CD4-positive, alpha-beta memory T cell (primary cell): ENCODE measurements around the gene RASSF5. TPM values are rescaled to one million over a fixed set of nuclear protein-coding genes. Genes with fewer than 3 reads are reported as not detected.

Source experiments
- CTCF ChIA-PET: fragments of 350-600 bp; sonication (Branson Sonifier 250); formaldehyde crosslinking; loops from one replicate; lab custom pipeline; 2021; ENCODE audit warnings: inconsistent platforms; ENCODE audit not compliant: partially characterized antibody; lab: Charles Lee
- POLR2A ChIA-PET: fragments of 350-600 bp; sonication (Branson Sonifier 250); formaldehyde crosslinking; loops from one replicate; lab custom pipeline; 2021; ENCODE audit not compliant: partially characterized antibody; lab: Charles Lee
- DNase-seq, 5 donors: peaks; one replicate each; pipeline versions ENCODE4 v3.0.0 to v3.0.0-alpha.2; 2020 to 2022; ENCODE audit warnings: mixed read lengths in 1 of 5
- H3K27ac ChIP-seq: one replicate; pipeline ENCODE4 v1.7.0; 2013; ENCODE audit warnings: low read depth, low read length
- H3K27me3 ChIP-seq: 2 replicates; pipeline ENCODE4 v1.7.0; 2013; ENCODE audit warnings: mild to moderate bottlenecking, low read length, moderate library complexity; ENCODE audit not compliant: insufficient read depth
- H3K36me3 ChIP-seq: 2 replicates; pipeline ENCODE4 v1.7.0; 2013; ENCODE audit warnings: mild to moderate bottlenecking, low read length, moderate library complexity; ENCODE audit not compliant: insufficient read depth
- H3K4me1 ChIP-seq: 2 replicates; pipeline ENCODE4 v1.7.0; 2013; ENCODE audit warnings: mild to moderate bottlenecking, low read length, moderate library complexity; ENCODE audit not compliant: insufficient read depth
- H3K4me3 ChIP-seq, 2 donors: one replicate each; pipeline ENCODE4 v1.7.0; 2013; ENCODE audit warnings: low read length in 2 of 2, mild to moderate bottlenecking in 1 of 2
- H3K9me3 ChIP-seq, 2 donors: one replicate each; pipeline ENCODE4 v1.7.0; 2013; ENCODE audit warnings: low read length in 2 of 2, control low read depth in 1 of 2; ENCODE audit not compliant: control insufficient read depth in 1 of 2
- H3K27ac Mint-ChIP-seq, 7 donors: one replicate each; pipeline ENCODE4 v1.8.0; 2020 to 2021; ENCODE audit warnings: mixed read lengths in 7 of 7, mild to moderate bottlenecking in 6 of 7, inconsistent platforms in 3 of 7, moderate library complexity in 3 of 7
- H3K27me3 Mint-ChIP-seq, 2 donors: one replicate each; pipeline ENCODE4 v1.8.0; 2020 to 2021; ENCODE audit warnings: mixed read lengths in 2 of 2
- H3K36me3 Mint-ChIP-seq, 2 donors: one replicate each; pipeline ENCODE4 v1.8.0; 2020 to 2021; ENCODE audit warnings: mixed read lengths in 2 of 2, inconsistent platforms in 1 of 2, mild to moderate bottlenecking in 1 of 2
- H3K4me1 Mint-ChIP-seq, 4 donors: one replicate each; pipeline ENCODE4 v1.8.0; 2020 to 2021; ENCODE audit warnings: mixed read lengths in 4 of 4, mild to moderate bottlenecking in 1 of 4
- H3K4me3 Mint-ChIP-seq, 8 donors: one replicate each; pipeline ENCODE4 v1.8.0; 2020 to 2021; ENCODE audit warnings: mixed read lengths in 8 of 8, mild to moderate bottlenecking in 7 of 8, moderate library complexity in 6 of 8, inconsistent platforms in 3 of 8
- H3K9me3 Mint-ChIP-seq, 8 donors: one replicate each; pipeline ENCODE4 v1.8.0; 2020 to 2021; ENCODE audit warnings: mixed read lengths in 8 of 8, mild to moderate bottlenecking in 5 of 8, inconsistent platforms in 3 of 8, moderate library complexity in 1 of 8
- intact Hi-C: fragments of 100-400 bp; cut with micrococcal nuclease; formaldehyde crosslinking; loops from one replicate; pipeline ENCODE4 v1.15.1; 2023
- polyA plus RNA-seq, 2 donors: library from polyadenylated mRNA; unstranded; fragments of 300-500 nt; fragmentation: Illumina TruSeq; gene quantifications; one replicate each; pipeline ENCODE4 v1.2.3, GENCODE V29; 2021
- total RNA-seq, 2 experiments: library from RNA; stranded (reverse); gene quantifications; one replicate each; pipeline ENCODE4 v1.2.3, GENCODE V29; 2021

RASSF5 gene
- total and polyA plus RNA-seq, 4 experiments from 2014 or later = 186 to 298 (median 220) TPM

DNA sequence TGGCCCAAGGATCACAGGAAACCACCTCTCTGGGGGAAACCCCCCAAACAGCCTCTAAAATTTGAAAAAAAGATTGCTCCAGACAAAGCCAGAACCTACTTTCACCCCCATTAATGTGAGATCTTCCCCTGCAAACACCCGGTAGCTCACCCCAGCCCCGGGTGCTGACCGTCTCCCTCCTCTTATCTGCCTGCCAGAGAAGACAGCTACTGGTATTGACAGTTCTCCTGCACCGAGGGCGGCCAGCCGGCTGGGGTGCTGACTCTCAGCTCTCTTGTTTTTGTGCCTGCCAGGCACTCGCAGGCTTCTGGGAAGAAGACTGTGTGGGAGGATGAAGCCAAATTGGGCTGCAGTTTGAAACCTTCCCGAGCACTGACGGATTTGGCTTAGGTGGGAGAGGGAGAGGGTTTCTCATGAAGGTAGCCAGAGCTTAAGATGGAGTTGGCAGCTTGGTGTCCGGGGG, 48.2 kb downstream of the RASSF5 start:
- CTCF ChIA-PET = interaction anchor here (0.7 to 14.9 kb wide), 13 partner anchors 10 to 110 kb away, joined by 3 to 226 read pairs (median 6); partner anchors contain the start of genes DYRK3, EIF2D and IKBKE
- peak; percentile 27 to 73 (median 39) for DNase-seq
- Mint-ChIP-seq H3K27me3 (no peaks in the 10 kb centered on the region), H3K4me1 (peaks cover 46 to 88% (median 60%) of the 10 kb centered on the region in 4 donors), H3K27ac (peak overlapping the region; percentile 93 to 97 (median 94)), H3K9me3 (no peaks in the 10 kb centered on the region), H3K36me3 (peaks cover 16 to 32% of the 10 kb centered on the region in 2 donors), H3K4me3 (peak overlapping the region; percentile 85 to 98 (median 92))
- H3K27me3 ChIP-seq = no peaks in the 10 kb centered on the region
- H3K36me3 ChIP-seq = peaks cover 5% of the 10 kb centered on the region
- intact Hi-C loops = loop anchor here (10.0 kb wide), 1 partner anchor 1431 kb away; the partner anchor contains the start of gene RBBP5
- peak overlapping the region; percentile 77 for H3K27ac ChIP-seq
- POLR2A ChIA-PET = interaction anchor here (1.3 to 21.6 kb wide), 9 partner anchors 9 to 766 kb away, joined by 3 to 786 read pairs (median 15); partner anchors contain the start of genes CD55, EIF2D, FCMR and IKBKE
- peaks cover 73% of the 10 kb centered on the region for H3K4me1 ChIP-seq
- peak overlapping the region; percentile 53 to 96 for H3K4me3 ChIP-seq
- H3K9me3 ChIP-seq = no peaks in the 10 kb centered on the region

- Mint-ChIP-seq H3K27me3 (no peaks in the 10 kb centered on the region), H3K27ac (peak overlapping the region; percentile 93 to 97 (median 94)), H3K36me3 (peaks cover 16 to 37% of the 10 kb centered on the region in 2 donors), H3K4me1 (peaks cover 50 to 91% (median 65%) of the 10 kb centered on the region in 4 donors), H3K9me3 (no peaks in the 10 kb centered on the region), H3K4me3 (peak overlapping the region; percentile 85 to 98 (median 92))
- no peaks in the 10 kb centered on the region for H3K27me3 ChIP-seq
- H3K4me1 ChIP-seq = peaks cover 76% of the 10 kb centered on the region
- H3K4me3 ChIP-seq = peak overlapping the region; percentile 53 to 96
- peaks cover 12% of the 10 kb centered on the region for H3K36me3 ChIP-seq
- H3K27ac ChIP-seq = peak overlapping the region; percentile 77
- intact Hi-C loops = loop anchor here (1.0 to 10.0 kb wide), 5 partner anchors 11 to 1431 kb away; partner anchors contain the start of genes DYRK3, EIF2D and RBBP5
- ChIA-PET POLR2A (interaction anchor here (1.1 to 21.6 kb wide), 11 partner anchors 9 to 765 kb away, joined by 3 to 786 read pairs (median 10); partner anchors contain the start of genes CD55, EIF2D, FCMR and IKBKE), CTCF (interaction anchor here (1.1 to 14.9 kb wide), 10 partner anchors 10 to 86 kb away, joined by 3 to 226 read pairs (median 7); partner anchors contain the start of genes EIF2D and IKBKE)
- H3K9me3 ChIP-seq = no peaks in the 10 kb centered on the region
- DNase-seq = peak in 1 of 5 donors; percentile 61
These were observed 48.9 kb downstream of the RASSF5 start for GRCh38 chr1:206556047-206556749.

GRCh38 chr1:206556750-206557635, 49.7 kb downstream of the RASSF5 start:
- POLR2A ChIA-PET = interaction anchor here (1.1 to 21.6 kb wide), 10 partner anchors 9 to 764 kb away, joined by 3 to 786 read pairs (median 12); partner anchors contain the start of genes CD55, EIF2D, FCMR and IKBKE
- H3K27ac Mint-ChIP-seq = peak overlapping the region; percentile 93 to 98 (median 96)
- intact Hi-C loops = loop anchor here (1.0 to 10.0 kb wide), 5 partner anchors 12 to 1432 kb away; partner anchors contain the start of genes DYRK3, EIF2D and RBBP5

GRCh38 chr1:206557636-206558473, 50.5 kb downstream of the RASSF5 start:
- POLR2A ChIA-PET = interaction anchor here (2.5 to 21.6 kb wide), 6 partner anchors 8 to 54 kb away, joined by 7 to 786 read pairs (median 17); partner anchors contain the start of gene EIF2D

More at GRCh38 chr1:206556750-206557635, 49.7 kb downstream of the RASSF5 start:
- Histone ChIP-seq H3K36me3 (peaks cover 17% of the 10 kb centered on the region), H3K27me3 (no peaks in the 10 kb centered on the region), H3K4me1 (peaks cover 76% of the 10 kb centered on the region), H3K27ac (peak overlapping the region; percentile 77), H3K4me3 (peak overlapping the region; percentile 95 to 96), H3K9me3 (no peaks in the 10 kb centered on the region)
- H3K27me3 Mint-ChIP-seq = no peaks in the 10 kb centered on the region
- H3K4me1 Mint-ChIP-seq = peaks cover 49 to 93% (median 63%) of the 10 kb centered on the region in 4 donors
- H3K9me3 Mint-ChIP-seq = no peaks in the 10 kb centered on the region
- peaks cover 18 to 43% of the 10 kb centered on the region in 2 donors for H3K36me3 Mint-ChIP-seq
- peak overlapping the region; percentile 90 to 99 (median 98) for H3K4me3 Mint-ChIP-seq
- CTCF ChIA-PET = interaction anchor here (1.1 to 14.9 kb wide), 8 partner anchors 9 to 55 kb away, joined by 3 to 226 read pairs (median 16); partner anchors contain the start of gene EIF2D
- DNase-seq = peak; percentile 87 to 93 (median 90)

GRCh38 chr1:206558794-206559671, 51.7 kb downstream of the RASSF5 start:
- intact Hi-C loops = loop anchor here (10.0 kb wide), 1 partner anchor 1434 kb away; the partner anchor contains the start of gene RBBP5
- peaks cover 27 to 63% of the 10 kb centered on the region in 2 donors for H3K36me3 Mint-ChIP-seq
- H3K27me3 Mint-ChIP-seq = no peaks in the 10 kb centered on the region
- peaks cover 0 to 2% (median 0%) of the 10 kb centered on the region in 8 donors for H3K9me3 Mint-ChIP-seq
- H3K4me1 Mint-ChIP-seq = peaks cover 55 to 93% (median 67%) of the 10 kb centered on the region in 4 donors
- Histone ChIP-seq H3K36me3 (peaks cover 31% of the 10 kb centered on the region), H3K9me3 (no peaks in the 10 kb centered on the region), H3K27me3 (no peaks in the 10 kb centered on the region), H3K4me1 (peaks cover 76% of the 10 kb centered on the region), H3K4me3 (peak overlapping the region; percentile 95 to 96), H3K27ac (peak overlapping the region; percentile 77)
- POLR2A ChIA-PET = interaction anchor here (2.0 to 21.6 kb wide), 5 partner anchors 7 to 89 kb away, joined by 7 to 786 read pairs (median 19); partner anchors contain the start of genes EIF2D and IKBKE
- peak overlapping the region; percentile 77 to 98 (median 96) for H3K27ac Mint-ChIP-seq
- peak overlapping the region; percentile 90 to 99 (median 98) for H3K4me3 Mint-ChIP-seq
- DNase-seq = peak in 3 of 5 donors; percentile 29 to 39 (median 31)
- CTCF ChIA-PET = interaction anchor here (1.0 to 14.9 kb wide), 8 partner anchors 16 to 168 kb away, joined by 3 to 226 read pairs (median 4); partner anchors contain the start of gene EIF2D

More at GRCh38 chr1:206557636-206558473, 50.5 kb downstream of the RASSF5 start:
- H3K4me1 ChIP-seq = peaks cover 76% of the 10 kb centered on the region
- no peaks in the 10 kb centered on the region for H3K9me3 ChIP-seq
- no peaks in the 10 kb centered on the region for H3K27me3 ChIP-seq
- Mint-ChIP-seq H3K4me3 (peak overlapping the region; percentile 90 to 99 (median 98)), H3K27ac (peak overlapping the region; percentile 77 to 98 (median 96)), H3K9me3 (no peaks in the 10 kb centered on the region), H3K4me1 (peaks cover 49 to 93% (median 64%) of the 10 kb centered on the region in 4 donors), H3K27me3 (no peaks in the 10 kb centered on the region), H3K36me3 (peaks cover 22 to 51% of the 10 kb centered on the region in 2 donors)
- peaks cover 22% of the 10 kb centered on the region for H3K36me3 ChIP-seq
- DNase-seq = peak in 4 of 5 donors; percentile 22 to 76 (median 46)
- CTCF ChIA-PET = interaction anchor here (1.1 to 14.9 kb wide), 4 partner anchors 14 to 26 kb away, joined by 3 to 226 read pairs (median 114); no protein-coding TSS in a partner anchor
- peak overlapping the region; percentile 77 for H3K27ac ChIP-seq
- intact Hi-C loops = loop anchor here (2.0 to 10.0 kb wide), 3 partner anchors 55 to 1433 kb away; partner anchors contain the start of genes DYRK3, EIF2D and RBBP5
- peak overlapping the region; percentile 95 to 96 for H3K4me3 ChIP-seq
